NOMO-1 treated with dmso at 0.1 percent for 144 hours (cell line): ENCODE data around the gene RS1.

Experiments used
- DNase-seq: peaks from one replicate; lab custom pipeline; 2025; ENCODE audit not compliant: unreplicated experiment; lab: John Stamatoyannopoulos, UW

Gene RS1

GRCh38 chrX:18607966-18608365, 63.9 kb downstream of the RS1 start:
- no peak for DNase-seq

GRCh38 chrX:18598413-18598812, 73.5 kb downstream of the RS1 start:
- DNase-seq, result no peak

GRCh38 chrX:18596096-18596495, 75.8 kb downstream of the RS1 start:
- DNase-seq, result no peak

- no peak for DNase-seq
Observed at GRCh38 chrX:18594079-18594478, 77.8 kb downstream of the RS1 start.

GRCh38 chrX:18591834-18592233, 80.1 kb downstream of the RS1 start:
- no peak for DNase-seq
